Psoas muscle (tissue), 8 donors: ENCODE data around the gene WDR41. TPM values are rescaled to one million over a fixed set of nuclear protein-coding genes. Genes with fewer than 3 reads are reported as not detected.

ENCODE experiments used
- ATAC-seq, 4 donors: fragments of 200-7000 bp; cut with Tn5 transposase; one replicate each; pipeline ENCODE4 v1.9.1; 2020; ENCODE audit warnings: moderate library complexity in 3 of 4, mild to moderate bottlenecking in 2 of 4
- DNase-seq, 2 donors: peaks; one replicate each; pipeline ENCODE4 v3.0.0-alpha.2; 2020
- H3K27ac ChIP-seq: fragments of 200-600 bp; one replicate; pipeline ENCODE4 v1.8.0; 2022
- H3K27me3 ChIP-seq, 3 donors: fragments of 200-600 bp in 1 of 3; one replicate each; pipeline versions ENCODE4 v1.6.1 to v1.8.0; 2013 to 2022; ENCODE audit warnings: low read length in 2 of 3, mild to moderate bottlenecking in 2 of 3, moderate library complexity in 1 of 3; ENCODE audit not compliant: insufficient read depth in 3 of 3
- H3K36me3 ChIP-seq, 2 donors: fragments of 200-600 bp in 1 of 2; one replicate each; pipeline versions ENCODE4 v1.6.1 to v1.8.0; 2013 to 2022; ENCODE audit warnings: low read depth in 1 of 2, mild to moderate bottlenecking in 1 of 2, moderate library complexity in 1 of 2; ENCODE audit not compliant: insufficient read depth in 1 of 2
- H3K4me1 ChIP-seq: fragments of 200-600 bp; one replicate; pipeline ENCODE4 v1.8.0; 2022
- H3K4me3 ChIP-seq: fragments of 200-600 bp; one replicate; pipeline ENCODE4 v1.8.0; 2022; ENCODE audit warnings: mild to moderate bottlenecking
- H3K9me3 ChIP-seq: fragments of 200-600 bp; one replicate; pipeline ENCODE4 v1.8.0; 2022
- CTCF ChIP-seq: fragments of 200-600 bp; IDR thresholded peaks from one replicate; pipeline ENCODE4 v1.8.0; 2022; ENCODE audit warnings: antibody characterized with exemption
- WGBS, 3 donors: extraction: QIAGEN DNeasy Blood & Tissue Kit; methylation state at CpG; one replicate each; pipeline versions ENCODE4 v1.1.6 to v1.1.7; 2013; 5-methylcytosine and 5-hydroxymethylcytosine counted together
- intact Hi-C, 2 donors: fragments of 100-400 bp; cut with DNase I; formaldehyde crosslinking; loops; one replicate each; pipeline versions ENCODE4 v1.11.0 to v1.14.2; 2022
- polyA plus RNA-seq, 3 donors: library from polyadenylated mRNA; stranded (reverse); fragments of 200-250 nt; gene quantifications; one replicate each; pipeline ENCODE4 v1.2.3, GENCODE V29; 2013
- total RNA-seq, 4 donors: library from RNA; stranded (reverse); fragmentation: NEBNext Ultra II Directional in 2 of 4; extraction: Animal tissue kit (Norgen Biotek cat#: 25700) in 2 of 4; gene quantifications; one replicate each; pipeline versions ENCODE4 v1.2.1 to v1.2.4, GENCODE V29; 2021 to 2023
- donor health status: healthy with polysubstance abuse.
- donor health status: DM: no; HTN: no; CAD: no; lungs with moderate emphysema.
- donor health status: Bipolar disorder and iron deficiency.
- donor health status: healthy.
- donor health status: DM: yes; HTN: yes; CAD: no.
- donor health status: DM: no; HTN: no; CAD: no.
- donor health status: DM: no; HTN: no; CAD: no.
- donor health status: DM: yes; HTN: yes; CAD: no.

The WDR41 gene
- total and polyA plus RNA-seq, 7 donors = 17.1 to 32.2 (median 26.6) TPM

- H3K27me3 ChIP-seq = no peaks in the 10 kb centered on the region
- intact Hi-C loops = no loop called here
- H3K4me1 ChIP-seq = no peaks in the 10 kb centered on the region
- no peak overlapping the region for H3K27ac ChIP-seq
- H3K9me3 ChIP-seq = no peaks in the 10 kb centered on the region
- H3K4me3 ChIP-seq = no peak overlapping the region
- DNase-seq = no peak
- WGBS, 3 donors = 84 to 90% (median 86%) methylated on average over 5 of the region's 5 CpGs
- ATAC-seq = no peak
- TF ChIP-seq CTCF = no peak
- peaks cover 7 to 71% of the 10 kb centered on the region in 2 donors for H3K36me3 ChIP-seq
Measured at GRCh38 chr5:77428526-77428925, 63.6 kb downstream of the WDR41 start.

GRCh38 chr5:77427998-77428397 lies 64.1 kb downstream of the WDR41 start:
- no peak for TF ChIP-seq CTCF
- no peak overlapping the region for H3K4me3 ChIP-seq
- H3K27ac ChIP-seq = no peak overlapping the region
- no peaks in the 10 kb centered on the region for H3K4me1 ChIP-seq
- ATAC-seq (no peak), DNase-seq (no peak)
- H3K36me3 ChIP-seq = peaks cover 7 to 66% of the 10 kb centered on the region in 2 donors
- intact Hi-C loops = no loop called here
- H3K27me3 ChIP-seq = no peaks in the 10 kb centered on the region
- H3K9me3 ChIP-seq = no peaks in the 10 kb centered on the region

GRCh38 chr5:77426670-77427069 lies 65.4 kb downstream of the WDR41 start:
- ATAC-seq (no peak), DNase-seq (no peak)
- H3K4me1 ChIP-seq = no peaks in the 10 kb centered on the region
- intact Hi-C loops = no loop called here
- H3K27me3 ChIP-seq = no peaks in the 10 kb centered on the region
- TF ChIP-seq CTCF = no peak
- no peak overlapping the region for H3K4me3 ChIP-seq
- 79 to 93% (median 85%) methylated on average over 2 of the region's 2 CpGs for WGBS, 3 donors
- H3K9me3 ChIP-seq = no peaks in the 10 kb centered on the region
- peaks cover 7 to 53% of the 10 kb centered on the region in 2 donors for H3K36me3 ChIP-seq
- H3K27ac ChIP-seq = no peak overlapping the region

GRCh38 chr5:77425998-77426659 lies 66.0 kb downstream of the WDR41 start:
- H3K27me3 ChIP-seq = peaks cover 0 to 1% (median 0%) of the 10 kb centered on the region in 3 donors
- no peak for ATAC-seq

More at GRCh38 chr5:77425998-77426659, 66.0 kb downstream of the WDR41 start:
- Histone ChIP-seq H3K4me1 (no peaks in the 10 kb centered on the region), H3K4me3 (no peak overlapping the region), H3K27ac (no peak overlapping the region), H3K9me3 (no peaks in the 10 kb centered on the region), H3K36me3 (peaks cover 7 to 47% of the 10 kb centered on the region in 2 donors)
- 57 to 75% (median 63%) methylated on average over 8 of the region's 8 CpGs for WGBS, 3 donors
- intact Hi-C loops = no loop called here
- no peak for TF ChIP-seq CTCF
- no peak for DNase-seq
